GM12878 (cell line): Measurements from ENCODE around the gene KIF21A. TPM values are rescaled to one million over a fixed set of nuclear protein-coding genes. Genes with fewer than 3 reads are reported as not detected.

Experiments used
- ATAC-seq: fragments of 200-7000 bp; cut with Tn5 transposase; 3 replicates; pipeline ENCODE4 v1.9.1; 2020; ENCODE audit warnings: mild to moderate bottlenecking, moderate library complexity
- BruUV-seq: library from RNA; stranded (reverse); fragments of 400-500 nt; replicated peaks from 2 replicates; lab custom pipeline; 2021; lab: Mats Ljungman, UMichigan
- CTCF ChIA-PET: fragments of 300-600 bp; sonication (Branson Sonifier 250); formaldehyde crosslinking; extraction: SDS; loops from one replicate; lab custom pipeline; 2021; ENCODE audit warnings: inconsistent platforms; lab: Yijun Ruan, JAX
- POLR2A ChIA-PET: fragments of 350-600 bp; formaldehyde crosslinking; extraction: SDS; loops from one replicate; lab custom pipeline; 2021; ENCODE audit warnings: inconsistent platforms; lab: Charles Lee
- RAD21 ChIA-PET: fragments of 300-600 bp; sonication (Branson Sonifier 250); formaldehyde crosslinking; loops from one replicate; lab custom pipeline; 2023; ENCODE audit warnings: antibody characterized with exemption; ENCODE audit not compliant: unreplicated experiment; lab: Charles Lee
- SMC1A ChIA-PET: fragments of 300-600 bp; sonication (Branson Sonifier 250); formaldehyde crosslinking; loops from one replicate; lab custom pipeline; 2023; ENCODE audit not compliant: unreplicated experiment, uncharacterized antibody; lab: Charles Lee
- DNase-seq: peaks from one replicate; pipeline ENCODE4 v3.0.0-alpha.2; 2011; ENCODE audit warnings: low read depth, low spot score
- FAIRE-seq: peaks from 3 replicates; lab custom pipeline; 2011; peaks lifted over from hg19 to GRCh38; lab: Jason Lieb, UNC
- H2AFZ ChIP-seq: 2 replicates; pipeline ENCODE4 v1.6.0; 2011; ENCODE audit warnings: low read depth, low read length, control low read depth; ENCODE audit not compliant: control insufficient read depth
- H3K27ac ChIP-seq: 2 replicates; pipeline ENCODE4 v1.5.1; 2011; ENCODE audit warnings: control low read depth; ENCODE audit not compliant: control insufficient read depth, insufficient read depth
- H3K27me3 ChIP-seq, 2 experiments: replicated peaks in 1 of 2; 2 replicates each; pipeline versions ENCODE4 v1.6.0 to v1.6.1; 2011; ENCODE audit warnings: low read length in 1 of 2; ENCODE audit not compliant: control insufficient read depth in 2 of 2, insufficient read depth in 2 of 2
- H3K36me3 ChIP-seq, 2 experiments: 2 replicates each; pipeline ENCODE4 v1.5.1; 2011; ENCODE audit warnings: low read length in 1 of 2; ENCODE audit not compliant: control insufficient read depth in 2 of 2, insufficient read depth in 2 of 2
- H3K4me1 ChIP-seq: 2 replicates; pipeline ENCODE4 v1.6.1; 2011; ENCODE audit warnings: mild to moderate bottlenecking, low read length, moderate library complexity, mixed read lengths; ENCODE audit not compliant: control insufficient read depth, insufficient read depth
- H3K4me2 ChIP-seq: 2 replicates; pipeline ENCODE4 v1.6.0; 2011; ENCODE audit warnings: control low read depth; ENCODE audit not compliant: control insufficient read depth, insufficient read depth
- H3K4me3 ChIP-seq: fragments of 200-600 bp; sonication (generic); 2 replicates; pipeline ENCODE4 v1.5.1; 2016
- H3K79me2 ChIP-seq: 2 replicates; pipeline ENCODE4 v1.6.0; 2011; ENCODE audit warnings: low read length; ENCODE audit not compliant: control insufficient read depth, insufficient read depth
- H3K9ac ChIP-seq: 2 replicates; pipeline ENCODE4 v1.8.0; 2011; ENCODE audit warnings: low read length, control low read depth, mixed read lengths; ENCODE audit not compliant: control insufficient read depth, insufficient read depth
- H3K9me3 ChIP-seq: replicated peaks from 3 replicates; pipeline ENCODE4 v1.5.1; 2011; ENCODE audit warnings: mild to moderate bottlenecking, low read length; ENCODE audit not compliant: control insufficient read depth, insufficient read depth
- H4K20me1 ChIP-seq: 2 replicates; pipeline ENCODE4 v1.6.0; 2011; ENCODE audit not compliant: control insufficient read depth, insufficient read depth
- BMI1 ChIP-seq: fragments of 450-650 bp; IDR thresholded peaks from 2 replicates; pipeline ENCODE4 v1.6.1; 2016; ENCODE audit warnings: mild to moderate bottlenecking, moderate library complexity, borderline replicate concordance
- CBFB ChIP-seq: IDR thresholded peaks from 2 replicates; pipeline ENCODE4 v1.6.1; 2016; ENCODE audit warnings: antibody characterized with exemption, low read depth
- CEBPB ChIP-seq, 2 experiments: fragments of 150-350 bp in 1 of 2; IDR thresholded peaks; 2 replicates each; pipeline ENCODE4 v1.6.1; 2012 to 2014; ENCODE audit warnings: low read depth in 2 of 2, low read length in 2 of 2, borderline replicate concordance in 1 of 2, inconsistent platforms in 1 of 2
- CREM ChIP-seq: IDR thresholded peaks from 2 replicates; pipeline ENCODE4 v1.6.1; 2014; ENCODE audit warnings: antibody characterized with exemption, low read depth
- EP300 ChIP-seq, 2 experiments: fragments of 150-350 bp in 1 of 2; IDR thresholded peaks; 2 replicates each; pipeline ENCODE4 v1.6.1; 2011 to 2012; ENCODE audit warnings: low read depth in 2 of 2, low read length in 2 of 2, borderline replicate concordance in 1 of 2, improper control_type of control experiment in 1 of 2, inconsistent platforms in 1 of 2; ENCODE audit not compliant: control insufficient read depth in 1 of 2
- GABPA ChIP-seq: IDR thresholded peaks from 2 replicates; pipeline ENCODE4 v1.6.1; 2014; ENCODE audit warnings: antibody characterized with exemption, low read depth, mild to moderate bottlenecking, inconsistent platforms
- HDAC6 ChIP-seq: fragments of 200-600 bp; sonication (generic); IDR thresholded peaks from one replicate; pipeline ENCODE4 v1.8.0; 2017; ENCODE audit warnings: antibody characterized with exemption; ENCODE audit not compliant: unreplicated experiment
- HDGF ChIP-seq: fragments of 450-650 bp; IDR thresholded peaks from 2 replicates; pipeline ENCODE4 v1.6.1; 2016; ENCODE audit warnings: antibody characterized with exemption
- KAT2A ChIP-seq: conservative IDR thresholded peaks from 2 replicates; pipeline ENCODE4 v1.6.1; 2011; ENCODE audit warnings: low read depth, low read length; ENCODE audit not compliant: control insufficient read depth
- MTA2 ChIP-seq: fragments of 450-650 bp; IDR thresholded peaks from 2 replicates; pipeline ENCODE4 v1.6.1; 2016; ENCODE audit warnings: low read depth, mild to moderate bottlenecking, moderate library complexity
- MTA3 ChIP-seq: IDR thresholded peaks from 2 replicates; pipeline ENCODE4 v1.6.1; 2012; ENCODE audit warnings: low read length, inconsistent platforms, borderline replicate concordance
- NFYA ChIP-seq: IDR thresholded peaks from 2 replicates; pipeline ENCODE4 v1.6.1; 2011; ENCODE audit warnings: low read depth, mild to moderate bottlenecking, low read length, improper control_type of control experiment, borderline replicate concordance
- SMAD1 ChIP-seq: fragments of 450-650 bp; IDR thresholded peaks from 2 replicates; pipeline ENCODE4 v1.6.1; 2018; ENCODE audit warnings: mild to moderate bottlenecking, low read depth; ENCODE audit not compliant: partially characterized antibody
- WGBS: methylation state at CpG from one replicate; pipeline ENCODE4 v1.1.6; 2016; ENCODE audit warnings: low lambda C conversion rate; ENCODE audit not compliant: insufficient replicate concordance, insufficient coverage; ENCODE audit errors: missing lambda C conversion rate; 5-methylcytosine and 5-hydroxymethylcytosine counted together
- in situ Hi-C: fragments of 300-500 bp; cut with MboI; formaldehyde crosslinking; loops from 9 replicates; pipeline ENCODE4 v1.14.3; 2018; ENCODE audit warnings: mixed read lengths
- intact Hi-C: fragments of 100-400 bp; cut with micrococcal nuclease; formaldehyde crosslinking; loops from one replicate; pipeline ENCODE4 v1.14.2; 2022; ENCODE audit not compliant: unreplicated experiment
- polyA plus RNA-seq, 11 experiments: library from polyadenylated mRNA; depleted of rRNA in 4 of 11; unstranded in 6 of 11; stranded (reverse) in 5 of 11; fragments of >200 nt; fragmentation: Nextera tagmentation in 4 of 11; fragmentation: Illumina TruSeq in 1 of 11; extraction: Ambion mirVana in 4 of 11; extraction: Trizol in 1 of 11; gene quantifications; 1 replicate in 1 of 11; 2 replicates in 10 of 11; pipeline versions ENCODE4 v1.2.1 to v1.2.3, GENCODE V29; 2011 to 2016; ENCODE audit warnings: inconsistent platforms in 2 of 11, missing spikeins in 2 of 11, low read depth in 1 of 11
- total RNA-seq, 4 experiments: library from RNA; depleted of rRNA in 3 of 4; stranded (reverse); fragments of >200 nt in 3 of 4; fragmentation: Illumina TruSeq in 1 of 4; extraction: Trizol in 1 of 4; gene quantifications; 2 replicates each; pipeline versions ENCODE4 v1.2.1 to v1.2.3, GENCODE V29; 2013 to 2021
- TF ChIP-seq, protein P1 (sequence below): fragments of 450-650 bp; IDR thresholded peaks from 2 replicates; pipeline ENCODE4 v1.6.1; 2017; ENCODE audit warnings: mild to moderate bottlenecking, low read depth, inconsistent platforms; ENCODE audit not compliant: poor library complexity, severe bottlenecking

KIF21A gene
- total and polyA plus RNA-seq, 10 of the 15 experiments (the other 5 are each of a cell fraction or from before 2014, with no cell fraction given) = 21.3 to 42.1 (median 24.5) TPM

- TF ChIP-seq, protein P1, sequence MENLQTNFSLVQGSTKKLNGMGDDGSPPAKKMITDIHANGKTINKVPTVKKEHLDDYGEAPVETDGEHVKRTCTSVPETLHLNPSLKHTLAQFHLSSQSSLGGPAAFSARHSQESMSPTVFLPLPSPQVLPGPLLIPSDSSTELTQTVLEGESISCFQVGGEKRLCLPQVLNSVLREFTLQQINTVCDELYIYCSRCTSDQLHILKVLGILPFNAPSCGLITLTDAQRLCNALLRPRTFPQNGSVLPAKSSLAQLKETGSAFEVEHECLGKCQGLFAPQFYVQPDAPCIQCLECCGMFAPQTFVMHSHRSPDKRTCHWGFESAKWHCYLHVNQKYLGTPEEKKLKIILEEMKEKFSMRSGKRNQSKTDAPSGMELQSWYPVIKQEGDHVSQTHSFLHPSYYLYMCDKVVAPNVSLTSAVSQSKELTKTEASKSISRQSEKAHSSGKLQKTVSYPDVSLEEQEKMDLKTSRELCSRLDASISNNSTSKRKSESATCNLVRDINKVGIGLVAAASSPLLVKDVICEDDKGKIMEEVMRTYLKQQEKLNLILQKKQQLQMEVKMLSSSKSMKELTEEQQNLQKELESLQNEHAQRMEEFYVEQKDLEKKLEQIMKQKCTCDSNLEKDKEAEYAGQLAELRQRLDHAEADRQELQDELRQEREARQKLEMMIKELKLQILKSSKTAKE = no peak
- TF ChIP-seq NFYA = no peak
- no peak for TF ChIP-seq SMAD1
- TF ChIP-seq, all 136 proteins: peak for 0
Observed at GRCh38 chr12:39329876-39330275, 113.0 kb downstream of the KIF21A start (continued).

- ChIA-PET POLR2A (no interaction called here), CTCF (no interaction called here), RAD21 (interaction anchor here (0.6 kb wide), 1 partner anchor 115 kb away, joined by 3 read pairs; no protein-coding TSS in a partner anchor), SMC1A (interaction anchor here (0.7 to 0.9 kb wide), 2 partner anchors 19 to 265 kb away, joined by 3 to 4 read pairs; no protein-coding TSS in a partner anchor)
- WGBS = 94% methylated on average over 1 of the region's 1 CpG
- no peaks in the 10 kb centered on the region for H4K20me1 ChIP-seq
- DNase-seq (no peak), ATAC-seq (no peak), FAIRE-seq (no peak)
- no peaks in the 10 kb centered on the region for H3K4me1 ChIP-seq
- H3K27me3 ChIP-seq = no peaks in the 10 kb centered on the region
- H3K9ac ChIP-seq = no peak overlapping the region
- H3K9me3 ChIP-seq = no peaks in the 10 kb centered on the region
- no peaks in the 10 kb centered on the region for H3K79me2 ChIP-seq
- peaks cover 2 to 4% of the 10 kb centered on the region in 2 experiments; a peak in 2 of 4 replicates for H3K36me3 ChIP-seq
- intact Hi-C loops (no loop called here), in situ Hi-C loops (loop anchor here (25.0 kb wide), 1 partner anchor 108 kb away; the partner anchor contains the start of gene KIF21A)
- H3K27ac ChIP-seq = no peak overlapping the region
- no peak overlapping the region for H2AFZ ChIP-seq
- TF ChIP-seq MTA2 = no peak
- TF ChIP-seq CBFB = no peak
- no peak for TF ChIP-seq MTA3
- TF ChIP-seq CEBPB (IDR thresholded peaks at IDR 0.05; ENCODE audit: borderline replicate concordance in 1 of 2, low read depth in 2 of 2, low read length in 2 of 2) = no peak
- no peak for TF ChIP-seq GABPA
- no peak for TF ChIP-seq HDAC6
- TF ChIP-seq HDGF = no peak
- no peak for TF ChIP-seq BMI1
- TF ChIP-seq CREM = no peak
- no peak for TF ChIP-seq EP300 (IDR thresholded peaks at IDR 0.05; ENCODE audit: borderline replicate concordance in 1 of 2, control insufficient read depth in 1 of 2, low read depth in 2 of 2, low read length in 2 of 2)
- TF ChIP-seq KAT2A = no peak
- BruUV-seq = no TSS peak
- no peak overlapping the region for H3K4me2 ChIP-seq
- no peak overlapping the region for H3K4me3 ChIP-seq
Observed at GRCh38 chr12:39329018-39329417, 113.9 kb downstream of the KIF21A start.
